C4-2B (cell line): ENCODE results near the gene HDC.

ENCODE experiments used
- H3K27ac ChIP-seq: fragments of 450-650 bp; 2 replicates; pipeline ENCODE4 v1.5.1; 2017
- CTCF ChIP-seq: fragments of 450-650 bp; conservative IDR thresholded peaks from 2 replicates; pipeline ENCODE4 v1.5.1; 2017; ENCODE audit warnings: mild to moderate bottlenecking
- ZFX ChIP-seq: fragments of 450-650 bp; IDR thresholded peaks from 2 replicates; pipeline ENCODE4 v1.6.1; 2017

The HDC gene

GRCh38 chr15:50235794-50236193 lies 29.7 kb downstream of the HDC start:
- TF ChIP-seq CTCF (no peak), ZFX (no peak)
- no peak overlapping the region for H3K27ac ChIP-seq

GRCh38 chr15:50234764-50235163 lies 30.8 kb downstream of the HDC start:
- TF ChIP-seq ZFX (no peak), CTCF (no peak)
- H3K27ac ChIP-seq = no peak overlapping the region

GRCh38 chr15:50233192-50233736 lies 32.3 kb downstream of the HDC start:
- TF ChIP-seq ZFX = no peak
- no peak for TF ChIP-seq CTCF
- no peak overlapping the region for H3K27ac ChIP-seq

- TF ChIP-seq ZFX (no peak), CTCF (no peak)
Measured at GRCh38 chr15:50232791-50233190, 32.7 kb downstream of the HDC start.

GRCh38 chr15:50231761-50232160 lies 33.8 kb downstream of the HDC start:
- TF ChIP-seq CTCF (no peak), ZFX (no peak)
- no peak overlapping the region for H3K27ac ChIP-seq

More at GRCh38 chr15:50232791-50233190, 32.7 kb downstream of the HDC start:
- no peak overlapping the region for H3K27ac ChIP-seq

- H3K27ac ChIP-seq = peak overlapping the region; percentile 45; the same call in 1 of the 2 replicates
- TF ChIP-seq ZFX (no peak), CTCF (no peak)
Measured at GRCh38 chr15:50229336-50229735, 36.2 kb downstream of the HDC start.

GRCh38 chr15:50228866-50229265 lies 36.7 kb downstream of the HDC start:
- no peak for TF ChIP-seq CTCF
- peak overlapping the region; percentile 45; the same call in 1 of the 2 replicates for H3K27ac ChIP-seq
